ENCODE results near the gene HIPK2.
"Not testable (repeated sequence)": the region's sequence is repeated elsewhere in the genome, so short reads cannot be mapped to it uniquely, and the experiment has no call there.

HIPK2 gene

DNA sequence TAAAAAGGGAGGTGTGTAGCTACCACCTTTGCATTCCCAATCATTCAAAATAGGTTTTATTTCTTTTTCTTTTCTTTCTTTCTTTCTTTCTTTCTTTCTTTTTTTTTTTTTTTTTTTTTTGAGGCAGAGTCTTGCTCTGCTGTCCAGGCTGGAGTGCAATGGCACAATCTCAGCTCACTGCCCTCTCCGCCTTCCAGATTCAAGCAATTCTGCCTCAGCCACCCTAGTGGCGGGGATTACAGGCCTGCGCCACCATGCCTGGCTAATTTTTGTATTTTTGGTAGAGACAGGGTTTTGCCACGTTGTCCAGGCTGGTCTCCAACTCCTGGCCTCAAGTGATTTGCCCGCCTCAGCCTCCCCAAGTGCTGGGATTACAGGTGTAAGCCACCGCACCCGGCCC lies 107.1 kb downstream of the HIPK2 start:
- not testable (repeated sequence) for DNase-seq (ENCODE audit: low spot score)

DNA sequence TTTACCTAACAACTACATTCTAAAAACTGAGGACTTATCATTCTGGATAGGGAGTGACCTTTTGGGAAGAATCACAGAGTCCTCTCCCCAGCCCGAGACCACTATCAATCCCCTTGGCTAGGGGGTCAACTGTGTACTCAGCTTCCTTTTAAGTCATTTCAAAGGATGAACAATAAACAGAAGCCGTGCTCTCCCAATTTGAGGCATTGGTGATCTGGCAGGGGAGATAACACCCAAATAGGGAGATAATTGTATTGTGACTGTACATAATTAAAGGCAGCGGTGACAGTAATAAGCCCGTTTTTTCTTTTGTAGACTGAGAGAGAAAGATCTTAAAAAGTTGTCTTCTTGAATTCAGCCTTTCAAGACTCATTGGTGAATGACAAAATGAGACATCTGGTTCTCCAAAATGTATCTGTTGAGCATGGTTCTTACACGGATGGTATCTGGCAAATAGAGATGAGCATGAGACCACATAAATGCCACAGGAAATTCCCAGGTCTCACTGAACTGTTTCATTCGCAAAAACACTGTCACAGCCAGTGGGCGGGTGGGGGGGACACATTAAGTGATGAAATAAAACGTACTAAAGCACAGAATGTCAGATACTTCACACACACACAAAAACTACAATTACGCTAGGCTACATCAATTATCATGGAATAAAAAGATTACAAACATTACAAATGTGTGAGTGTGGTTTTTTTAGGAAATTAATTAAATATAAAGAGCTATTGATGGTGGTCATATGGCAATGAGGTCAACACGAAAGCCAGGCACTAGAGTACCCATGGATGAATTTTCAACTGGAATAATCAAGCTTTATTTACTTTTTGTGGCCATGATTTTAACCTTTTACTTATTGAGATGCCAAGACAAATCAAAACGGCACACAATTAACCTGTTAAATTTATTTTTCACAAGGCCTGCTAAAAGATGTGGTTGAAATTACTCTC lies 108.4 kb downstream of the HIPK2 start:
- no peak for DNase-seq (ENCODE audit: low spot score)

DNA sequence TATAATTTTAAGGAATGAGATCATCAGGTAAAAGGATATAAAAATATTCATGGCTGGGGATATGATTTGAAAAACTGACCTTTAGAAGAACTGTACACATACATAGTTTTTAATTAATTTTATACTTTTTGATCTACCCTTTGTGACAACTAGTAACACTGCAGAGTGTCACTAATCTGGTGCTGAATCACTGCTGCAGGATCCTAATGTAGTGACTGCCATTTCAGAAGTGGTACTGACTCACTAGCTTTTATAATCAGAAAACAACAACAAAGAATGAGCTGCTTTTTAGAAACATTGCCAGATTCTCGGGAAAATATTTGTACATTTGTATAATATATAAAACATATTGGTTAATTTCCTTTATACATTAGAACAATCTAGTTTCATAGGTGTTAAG lies 110.4 kb downstream of the HIPK2 start:
- no peak for DNase-seq (ENCODE audit: low spot score)

DNA sequence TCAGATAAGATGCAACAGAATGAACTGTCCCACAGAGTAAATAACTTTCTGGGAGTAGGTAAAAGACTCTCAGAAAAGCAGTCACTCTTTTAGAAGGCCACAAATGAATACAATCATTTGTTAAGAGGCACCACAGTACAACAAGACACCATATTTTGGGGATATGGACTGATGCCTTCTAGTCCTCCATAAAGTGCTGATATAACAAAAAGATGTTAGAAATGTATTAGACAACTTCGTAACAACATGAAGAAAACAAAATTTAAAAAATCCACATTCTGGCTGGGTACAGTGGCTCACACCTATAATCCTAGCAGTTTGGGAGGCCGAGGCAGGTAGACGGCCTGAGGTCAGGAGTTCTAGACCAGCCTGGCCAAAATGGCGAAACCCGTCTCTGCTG lies 111.3 kb downstream of the HIPK2 start:
- DNase-seq (ENCODE audit: low spot score) = no peak

DNA sequence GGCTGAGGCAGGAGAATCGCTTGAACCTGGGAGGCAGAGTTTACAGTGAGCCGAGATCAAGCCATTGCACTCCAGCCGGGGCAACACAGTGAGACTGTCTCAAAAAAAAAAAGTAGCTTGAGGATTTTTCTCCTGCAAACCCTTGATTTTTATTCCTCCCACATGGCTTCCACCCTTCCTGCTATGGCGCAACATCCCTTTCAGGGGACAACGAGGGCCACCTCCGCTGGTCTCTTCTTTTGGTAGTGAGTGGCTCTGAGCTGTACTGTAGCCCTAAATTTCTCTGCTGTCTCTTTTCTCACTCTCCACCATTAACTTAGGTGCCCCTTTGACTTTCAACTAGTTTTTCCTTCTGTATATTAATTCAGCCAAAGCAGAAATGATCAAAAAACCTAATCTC lies 113.4 kb downstream of the HIPK2 start:
- no peak for DNase-seq (ENCODE audit: low spot score)

DNA sequence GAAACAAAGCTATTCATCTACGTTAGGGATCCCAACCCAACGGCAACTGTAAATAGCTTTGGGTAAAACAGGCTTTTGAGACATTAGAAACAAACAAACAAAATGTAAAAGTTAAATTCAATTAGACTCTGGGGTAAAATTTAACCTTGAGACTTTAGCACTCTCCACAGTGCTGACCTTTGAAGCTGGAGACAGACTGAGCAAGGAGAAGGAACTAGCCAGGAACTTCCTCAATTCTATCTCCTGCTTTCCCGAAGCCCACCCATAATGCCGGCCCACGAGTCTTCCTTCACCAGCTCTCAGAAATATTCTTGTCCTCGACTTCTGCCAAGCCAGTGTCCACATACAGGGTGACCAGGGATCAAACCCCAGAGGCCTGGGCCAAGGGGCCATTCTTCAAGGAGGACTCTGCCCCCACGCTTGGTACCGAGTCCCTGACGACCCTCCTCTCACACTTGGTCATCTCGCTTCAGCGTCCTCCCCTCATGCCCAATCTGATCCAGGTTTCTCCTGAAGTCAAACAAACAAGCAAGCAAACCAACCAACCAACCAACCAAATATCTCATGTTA lies 114.1 kb downstream of the HIPK2 start:
- DNase-seq (ENCODE audit: low spot score) = no peak

DNA sequence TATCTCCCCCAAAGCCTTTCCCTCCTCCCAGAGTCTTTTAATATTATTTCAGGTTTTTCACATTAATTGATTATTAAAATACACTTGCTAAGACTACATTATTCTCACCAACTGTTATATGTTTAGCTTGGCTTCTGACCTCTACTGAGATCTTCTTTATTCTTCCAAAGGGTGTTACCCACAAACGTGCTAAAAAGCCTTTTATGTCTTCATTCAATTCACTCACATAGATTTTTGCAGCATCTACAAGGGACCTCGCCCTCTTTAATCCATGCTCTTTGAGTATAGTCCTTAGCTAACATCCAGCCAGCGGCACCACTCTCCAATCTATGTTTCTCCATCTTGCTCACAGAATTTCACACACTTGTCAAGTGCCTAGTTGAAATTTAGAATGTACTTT lies 115.9 kb downstream of the HIPK2 start:
- no peak for DNase-seq (ENCODE audit: low spot score)

DNA sequence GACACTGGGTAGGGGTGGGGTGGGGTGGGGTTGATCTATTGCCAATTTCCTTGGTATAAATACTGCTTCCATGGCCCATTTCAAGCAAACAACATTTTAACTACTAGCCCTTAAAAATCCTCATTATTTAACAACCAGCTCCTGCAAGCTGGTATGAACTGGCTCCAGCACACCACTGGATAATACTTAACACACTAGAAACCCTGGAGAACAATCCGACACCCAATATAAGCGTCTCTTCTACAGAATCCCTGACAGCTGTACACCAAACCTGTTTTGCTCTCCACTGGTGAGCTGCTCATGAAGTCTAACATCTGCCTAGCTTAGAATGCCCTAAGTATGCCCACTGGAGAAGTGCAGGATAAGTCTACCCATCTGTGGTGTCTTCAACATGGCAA lies 116.8 kb downstream of the HIPK2 start:
- DNase-seq (ENCODE audit: low spot score) = no peak

DNA sequence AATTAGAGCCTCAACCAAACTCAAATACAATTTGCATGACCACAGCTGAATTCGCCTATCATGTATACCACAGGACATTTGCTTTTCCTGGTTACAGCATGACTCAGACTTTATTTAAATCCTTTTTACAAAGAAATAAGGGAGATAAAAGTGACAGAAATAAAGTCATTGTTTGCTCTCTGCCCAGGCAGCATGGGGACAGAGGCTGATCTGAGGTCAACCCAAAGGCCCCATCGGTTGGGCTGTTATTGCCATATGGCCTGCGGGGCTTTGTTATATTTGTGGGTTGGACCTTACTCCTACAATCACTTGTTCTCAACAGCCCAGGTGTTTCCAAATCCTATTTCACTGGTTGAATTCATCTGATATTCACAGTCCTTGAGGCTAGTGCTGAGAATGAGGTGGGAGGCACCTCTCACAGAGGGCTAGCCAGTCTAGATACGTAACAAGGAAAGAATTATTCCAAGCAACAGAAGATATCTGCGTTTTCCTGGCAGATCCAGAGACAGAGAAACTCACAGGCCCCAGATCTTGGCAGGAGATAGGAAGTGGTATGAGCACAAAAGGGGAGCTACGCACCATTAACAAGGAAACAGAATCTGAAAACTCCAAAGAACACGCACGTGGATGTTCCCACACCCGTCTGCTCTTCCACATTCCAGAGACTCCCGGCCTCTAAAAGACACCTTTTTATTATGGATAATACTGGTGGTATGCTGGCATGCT lies 117.3 kb downstream of the HIPK2 start:
- peak; percentile 81 for DNase-seq (ENCODE audit: low spot score)

DNA sequence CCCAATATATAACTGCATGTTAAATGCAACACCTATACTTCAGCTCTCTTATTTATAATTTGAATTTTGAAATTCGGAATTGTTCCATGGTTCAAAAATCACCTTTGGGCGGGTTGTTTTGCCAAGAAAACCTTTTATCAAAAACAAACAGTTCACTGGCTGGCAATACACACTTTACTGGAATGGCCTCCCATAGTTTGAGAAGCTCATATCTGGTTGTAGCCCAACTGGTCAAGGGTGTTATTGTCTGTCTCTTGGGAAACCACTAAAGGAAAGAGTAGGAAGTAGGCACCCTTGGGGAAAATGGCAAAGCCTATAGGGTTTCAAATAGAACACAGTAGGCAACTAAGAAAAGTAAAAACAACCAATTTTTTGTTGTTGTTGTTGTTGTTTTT lies 117.9 kb downstream of the HIPK2 start:
- no peak for DNase-seq (ENCODE audit: low spot score)

DNA sequence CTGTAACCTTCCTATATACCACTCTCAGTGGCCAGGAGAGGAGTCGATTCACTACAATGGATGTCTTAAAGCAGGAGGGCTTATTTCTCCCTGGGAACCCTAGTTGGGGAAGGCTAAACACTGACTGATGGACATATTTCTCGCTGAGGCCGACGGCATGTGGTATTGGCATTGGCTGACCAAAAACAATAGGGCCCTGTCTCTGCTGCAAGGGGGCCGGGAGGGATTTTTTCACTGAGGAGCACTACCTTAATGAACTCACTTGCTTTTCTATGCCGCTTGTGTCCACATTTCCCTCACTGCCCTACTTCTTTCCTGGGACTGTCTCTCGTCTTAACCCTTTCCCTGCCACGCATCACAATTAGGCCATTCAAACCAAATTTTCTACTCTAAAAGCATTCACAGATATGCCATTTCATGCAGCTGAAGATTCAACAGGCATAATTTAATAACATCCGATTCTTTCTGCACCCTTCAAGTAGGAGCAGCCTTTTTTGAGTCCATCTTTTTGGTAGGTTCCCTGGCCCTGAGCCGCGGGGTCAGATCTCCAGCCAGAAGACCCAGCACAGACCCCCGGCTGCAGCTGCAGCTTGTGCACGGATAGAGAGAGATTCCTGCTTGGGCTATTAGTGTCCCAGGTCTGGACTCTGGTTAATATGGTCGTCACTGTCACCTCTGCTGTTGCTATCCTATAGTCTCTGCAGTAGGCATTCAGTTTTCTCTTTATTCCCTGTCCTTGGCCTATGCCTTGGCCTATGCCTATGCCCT lies 118.7 kb downstream of the HIPK2 start:
- no peak for DNase-seq (ENCODE audit: low spot score)

DNA sequence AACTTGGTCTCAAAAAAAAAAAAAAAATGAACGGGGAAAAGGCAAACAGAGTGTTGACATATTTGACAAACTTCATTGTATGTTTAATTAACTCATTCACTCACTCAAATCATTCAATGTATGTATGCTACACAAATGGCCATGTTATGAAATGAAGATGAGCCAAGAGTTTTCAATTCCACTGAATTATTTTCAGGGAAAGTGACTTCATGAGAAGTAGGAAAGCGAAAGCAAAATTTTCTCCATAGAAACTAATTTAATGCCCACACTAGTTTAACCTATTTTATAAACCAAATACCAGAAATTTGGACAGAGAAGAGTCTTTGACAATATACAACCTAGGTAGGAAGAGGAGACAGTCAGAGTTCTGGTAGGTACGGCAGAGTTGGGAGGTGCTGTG lies 119.5 kb downstream of the HIPK2 start:
- DNase-seq (ENCODE audit: low spot score) = no peak

DNA sequence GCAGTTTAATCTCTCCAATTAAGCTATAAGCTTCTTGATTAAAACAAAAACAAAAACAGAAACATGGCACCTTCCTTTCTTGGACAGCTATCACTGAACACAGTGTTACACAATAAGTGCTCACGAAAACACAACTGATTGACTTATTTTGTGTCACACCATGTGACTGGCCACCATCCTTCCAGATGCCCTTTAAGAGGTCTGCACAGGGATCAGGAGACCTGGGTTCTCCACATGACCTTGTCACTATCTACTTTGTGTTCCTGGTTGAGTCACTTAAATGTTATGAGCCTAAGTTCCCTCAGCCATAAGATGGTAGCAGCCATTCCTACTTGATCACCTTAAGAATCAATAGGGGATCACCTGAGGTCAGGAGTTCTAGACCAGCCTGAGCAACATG lies 120.1 kb downstream of the HIPK2 start:
- DNase-seq (ENCODE audit: low spot score) = no peak

DNA sequence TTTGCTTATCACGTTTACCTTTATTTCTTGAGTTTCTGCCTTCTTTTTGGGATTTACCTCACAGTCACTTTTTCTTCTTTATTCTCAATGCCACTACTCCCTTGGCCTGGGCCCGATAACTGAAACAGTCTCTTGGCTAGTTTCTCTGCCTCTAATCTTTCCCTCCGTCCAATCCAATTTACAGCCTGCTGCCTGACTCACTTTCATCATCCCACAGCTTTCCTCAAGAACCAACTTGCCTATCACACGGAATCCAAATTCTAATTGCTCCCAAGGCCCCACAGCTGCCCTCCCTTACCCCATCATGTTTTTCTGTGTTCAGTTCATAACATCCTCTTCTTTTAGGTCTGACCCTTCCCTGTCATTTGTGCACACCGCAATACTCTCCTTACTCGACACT lies 121.4 kb downstream of the HIPK2 start:
- DNase-seq (ENCODE audit: low spot score) = no peak

DNA sequence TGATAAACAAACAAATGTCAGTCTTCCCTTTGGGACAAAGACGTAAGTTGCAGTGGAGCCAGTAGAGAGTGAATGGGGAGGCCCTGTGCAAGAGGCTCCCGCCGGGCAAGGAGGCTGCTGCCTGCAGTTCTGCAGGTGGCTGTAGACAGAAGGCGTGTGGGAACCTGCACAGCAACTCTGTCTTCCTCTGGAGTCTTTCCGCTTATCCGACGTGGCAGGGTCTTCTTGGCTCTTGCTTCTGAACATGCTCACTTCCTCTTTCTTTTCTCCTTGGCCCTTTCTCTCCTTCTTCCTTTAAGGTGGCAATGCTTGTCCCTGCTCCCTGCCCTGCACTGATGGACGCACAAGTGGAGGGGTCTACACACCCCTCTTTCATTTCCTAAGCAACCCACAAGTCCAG lies 122.5 kb downstream of the HIPK2 start:
- DNase-seq (ENCODE audit: low spot score) = no peak

DNA sequence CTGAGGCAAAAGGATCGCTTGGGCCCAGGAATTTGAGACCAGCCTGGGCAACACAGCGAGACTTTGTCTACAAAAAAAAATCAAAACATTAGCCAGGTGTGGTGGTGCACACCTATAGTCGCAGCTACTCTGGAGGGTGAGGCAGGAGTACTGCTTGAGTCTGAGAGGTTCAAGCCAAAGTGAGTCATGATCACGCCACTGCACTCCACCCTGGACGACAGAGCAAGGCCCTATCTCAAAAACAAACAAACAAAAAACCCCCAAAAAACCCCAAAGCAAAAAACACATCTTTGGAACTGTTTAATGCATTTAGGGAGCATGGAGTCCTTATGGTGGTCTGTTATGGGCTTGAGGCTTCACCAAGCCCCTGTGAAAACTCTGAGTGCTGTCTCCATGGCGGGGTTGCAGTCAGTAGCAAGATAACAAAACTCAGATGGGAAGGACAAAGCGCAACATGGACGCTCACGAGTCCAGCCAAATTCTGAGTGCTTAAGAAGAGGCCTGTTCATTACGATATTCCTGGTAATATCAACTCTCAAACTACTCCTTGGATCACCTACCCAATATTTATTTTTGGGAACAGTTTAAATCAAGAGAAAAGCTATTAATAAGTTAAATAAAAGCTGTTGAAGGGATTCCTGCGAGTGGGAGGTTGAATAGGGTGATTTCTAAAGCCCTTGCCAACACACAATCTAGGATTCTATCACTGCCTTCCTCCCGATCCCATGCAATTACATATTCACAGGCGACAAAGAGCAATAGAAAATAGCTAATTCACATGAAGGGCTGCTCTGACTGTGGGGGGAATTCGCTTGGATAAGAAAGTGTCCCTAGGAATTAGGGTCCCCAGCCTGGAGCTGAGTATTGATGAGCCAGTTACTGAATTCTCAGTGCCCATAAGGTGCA lies 123.3 kb downstream of the HIPK2 start:
- no peak for DNase-seq (ENCODE audit: low spot score)

DNA sequence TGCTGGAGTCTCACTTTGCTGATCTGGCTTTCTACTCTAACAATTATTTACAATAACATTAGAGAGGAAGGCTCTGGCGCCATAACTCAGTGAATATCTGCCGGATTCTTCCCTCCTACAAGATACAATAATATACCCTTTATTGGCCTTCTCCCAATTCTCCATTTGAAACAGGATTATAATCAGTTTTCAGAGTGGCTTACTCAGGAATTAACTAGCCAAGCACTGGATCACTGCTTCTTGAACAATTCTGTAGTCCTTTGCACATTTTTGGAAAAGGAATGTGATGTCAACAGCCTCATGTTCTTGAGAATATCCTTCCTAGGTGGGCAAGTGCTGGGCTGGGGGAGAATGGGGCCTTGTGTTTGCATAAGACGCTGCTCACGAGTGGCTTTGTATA lies 125.9 kb downstream of the HIPK2 start:
- DNase-seq (ENCODE audit: low spot score) = no peak

DNA sequence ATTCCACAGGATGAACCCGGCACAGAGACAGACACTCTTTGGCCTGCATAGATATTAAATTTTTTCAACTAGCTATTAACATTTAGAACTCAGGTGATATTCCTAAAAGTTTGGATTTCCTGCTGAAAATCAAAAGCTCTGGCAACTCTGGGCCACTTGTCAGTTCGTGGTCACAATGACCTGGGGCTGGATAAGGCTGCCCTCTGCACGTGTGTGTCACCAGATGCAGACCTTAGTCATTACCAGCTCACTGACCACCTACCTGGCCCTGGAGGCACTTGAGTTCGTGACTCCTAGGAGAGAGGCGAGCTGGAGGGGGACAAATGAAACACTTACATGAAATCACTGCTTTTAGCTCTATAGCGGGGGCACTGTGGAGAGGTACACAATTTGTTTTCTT lies 126.5 kb downstream of the HIPK2 start:
- no peak for DNase-seq (ENCODE audit: low spot score)

DNA sequence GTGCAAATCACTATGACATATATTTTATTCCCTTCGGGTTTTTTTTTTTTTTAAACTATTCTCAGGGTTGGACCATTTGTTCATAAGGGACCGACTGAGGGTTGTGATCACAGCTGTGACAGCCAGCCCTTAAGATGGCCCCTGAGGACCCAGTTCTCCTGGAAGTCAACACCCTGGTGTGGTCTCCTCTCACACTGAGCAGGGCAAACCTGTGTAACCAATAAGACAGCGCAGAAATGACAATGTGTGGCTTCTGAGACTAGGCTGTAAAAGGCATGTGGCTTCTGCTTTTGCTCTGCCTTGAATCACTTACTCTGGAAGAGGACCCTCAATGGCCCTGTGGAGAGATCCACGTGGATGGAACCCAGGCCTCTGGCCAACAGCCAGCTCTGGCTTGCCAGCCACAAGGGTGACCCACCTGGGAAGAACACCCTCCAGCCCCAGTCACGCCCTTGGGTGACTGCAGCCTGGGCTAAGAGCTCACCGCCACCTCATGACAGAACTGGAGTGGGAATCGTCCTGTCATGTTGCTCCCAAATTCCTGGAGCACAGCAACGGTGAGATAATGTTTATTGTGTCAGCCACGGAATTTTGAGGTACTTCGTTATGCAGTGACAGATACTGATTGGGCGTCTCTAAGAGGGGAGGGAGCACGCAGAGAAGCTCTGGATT lies 127.2 kb downstream of the HIPK2 start:
- no peak for DNase-seq (ENCODE audit: low spot score)

DNA sequence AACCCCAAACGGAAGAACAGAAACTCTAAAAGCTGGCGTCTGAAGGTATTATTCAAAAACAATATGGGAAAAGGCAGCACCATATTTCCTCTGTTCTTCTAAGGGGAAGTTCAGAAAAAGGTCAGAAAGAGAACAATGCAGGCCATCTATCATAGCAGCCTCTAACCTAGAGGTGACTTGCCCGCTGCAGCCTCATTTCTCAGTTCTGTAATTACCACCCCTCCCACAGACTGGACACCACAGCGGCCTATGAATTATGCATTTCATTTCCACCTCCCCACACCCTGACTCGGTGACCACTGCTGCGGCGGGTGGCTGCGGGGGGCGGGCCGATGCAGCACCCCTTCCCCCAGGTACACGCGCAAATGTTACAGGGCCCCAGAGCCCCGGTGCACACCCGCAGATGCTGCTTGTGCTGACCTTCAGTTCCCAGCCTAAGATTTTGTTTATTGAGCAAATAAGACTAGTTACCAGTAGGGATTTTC lies 128.8 kb downstream of the HIPK2 start:
- DNase-seq (ENCODE audit: low spot score) = no peak
